Parathyroid adenoma (tissue), 2 donors: ENCODE measurements around the gene IL1RAPL2.

Experiments
- H2AFZ ChIP-seq: fragments of 300-600 bp; sonication (generic); one replicate; pipeline ENCODE4 v1.7.0; 2017; ENCODE audit warnings: antibody characterized with exemption, mild to moderate bottlenecking
- H3K27ac ChIP-seq: fragments of 300-600 bp; sonication (generic); one replicate; pipeline ENCODE4 v1.7.0; 2017
- H3K27me3 ChIP-seq: fragments of 300-600 bp; sonication (generic); one replicate; pipeline ENCODE4 v1.7.0; 2017; ENCODE audit warnings: low read length; ENCODE audit not compliant: control insufficient read depth, insufficient read depth
- H3K36me3 ChIP-seq: fragments of 300-600 bp; sonication (generic); one replicate; pipeline ENCODE4 v1.7.0; 2017; ENCODE audit warnings: low read length; ENCODE audit not compliant: control insufficient read depth, insufficient read depth
- H3K4me1 ChIP-seq: fragments of 300-600 bp; sonication (generic); one replicate; pipeline ENCODE4 v1.7.0; 2017; ENCODE audit warnings: control low read depth
- H3K4me2 ChIP-seq: fragments of 300-600 bp; sonication (generic); one replicate; pipeline ENCODE4 v1.7.0; 2017; ENCODE audit warnings: low read length
- H3K4me3 ChIP-seq: fragments of 300-600 bp; sonication (generic); one replicate; pipeline ENCODE4 v1.7.0; 2017; ENCODE audit warnings: low read depth, low read length
- H3K79me2 ChIP-seq: fragments of 300-600 bp; sonication (generic); one replicate; pipeline ENCODE4 v1.7.0; 2017; ENCODE audit warnings: control low read depth
- H3K9ac ChIP-seq: fragments of 300-600 bp; sonication (generic); one replicate; pipeline ENCODE4 v1.7.0; 2017; ENCODE audit warnings: mild to moderate bottlenecking
- H3K9me3 ChIP-seq: fragments of 300-600 bp; sonication (generic); one replicate; pipeline ENCODE4 v1.7.0; 2017; ENCODE audit warnings: low read length; ENCODE audit not compliant: control insufficient read depth
- TF ChIP-seq, protein P1 (sequence below): fragments of 300-600 bp; sonication (generic); IDR thresholded peaks from one replicate; pipeline ENCODE4 v1.7.0; 2017; ENCODE audit warnings: antibody characterized with exemption, mild to moderate bottlenecking
- donor health status: primary hyperparathyroidism.

The IL1RAPL2 gene

DNA sequence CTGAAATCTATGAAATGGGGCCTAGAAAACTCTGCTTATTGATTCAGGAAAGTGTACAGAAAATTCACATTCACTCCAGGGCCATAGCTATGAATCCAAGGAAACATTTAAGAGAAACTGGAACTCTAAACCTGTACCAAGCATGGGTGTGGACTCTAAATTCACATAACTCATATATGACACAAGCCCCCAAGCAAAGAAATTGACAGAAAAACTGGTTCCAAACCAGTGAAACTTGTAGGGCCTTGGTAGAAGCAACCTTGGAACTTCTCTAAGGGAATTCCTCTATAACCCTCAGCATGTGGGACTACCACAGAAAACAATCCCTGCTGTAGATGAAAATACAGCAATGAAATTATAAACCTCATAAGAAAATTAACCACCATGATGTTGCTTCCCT, 1149.7 kb downstream of the IL1RAPL2 start:
- Histone ChIP-seq H3K36me3 (no peaks in the 10 kb centered on the region), H3K9ac (no peak overlapping the region), H3K27ac (no peak overlapping the region), H3K79me2 (no peaks in the 10 kb centered on the region), H3K4me2 (no peak overlapping the region), H3K4me3 (no peak overlapping the region), H3K4me1 (no peaks in the 10 kb centered on the region), H3K9me3 (no peaks in the 10 kb centered on the region), H3K27me3 (no peaks in the 10 kb centered on the region), H2AFZ (no peak overlapping the region)
- TF ChIP-seq, protein P1, sequence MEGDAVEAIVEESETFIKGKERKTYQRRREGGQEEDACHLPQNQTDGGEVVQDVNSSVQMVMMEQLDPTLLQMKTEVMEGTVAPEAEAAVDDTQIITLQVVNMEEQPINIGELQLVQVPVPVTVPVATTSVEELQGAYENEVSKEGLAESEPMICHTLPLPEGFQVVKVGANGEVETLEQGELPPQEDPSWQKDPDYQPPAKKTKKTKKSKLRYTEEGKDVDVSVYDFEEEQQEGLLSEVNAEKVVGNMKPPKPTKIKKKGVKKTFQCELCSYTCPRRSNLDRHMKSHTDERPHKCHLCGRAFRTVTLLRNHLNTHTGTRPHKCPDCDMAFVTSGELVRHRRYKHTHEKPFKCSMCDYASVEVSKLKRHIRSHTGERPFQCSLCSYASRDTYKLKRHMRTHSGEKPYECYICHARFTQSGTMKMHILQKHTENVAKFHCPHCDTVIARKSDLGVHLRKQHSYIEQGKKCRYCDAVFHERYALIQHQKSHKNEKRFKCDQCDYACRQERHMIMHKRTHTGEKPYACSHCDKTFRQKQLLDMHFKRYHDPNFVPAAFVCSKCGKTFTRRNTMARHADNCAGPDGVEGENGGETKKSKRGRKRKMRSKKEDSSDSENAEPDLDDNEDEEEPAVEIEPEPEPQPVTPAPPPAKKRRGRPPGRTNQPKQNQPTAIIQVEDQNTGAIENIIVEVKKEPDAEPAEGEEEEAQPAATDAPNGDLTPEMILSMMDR, result no peak

DNA sequence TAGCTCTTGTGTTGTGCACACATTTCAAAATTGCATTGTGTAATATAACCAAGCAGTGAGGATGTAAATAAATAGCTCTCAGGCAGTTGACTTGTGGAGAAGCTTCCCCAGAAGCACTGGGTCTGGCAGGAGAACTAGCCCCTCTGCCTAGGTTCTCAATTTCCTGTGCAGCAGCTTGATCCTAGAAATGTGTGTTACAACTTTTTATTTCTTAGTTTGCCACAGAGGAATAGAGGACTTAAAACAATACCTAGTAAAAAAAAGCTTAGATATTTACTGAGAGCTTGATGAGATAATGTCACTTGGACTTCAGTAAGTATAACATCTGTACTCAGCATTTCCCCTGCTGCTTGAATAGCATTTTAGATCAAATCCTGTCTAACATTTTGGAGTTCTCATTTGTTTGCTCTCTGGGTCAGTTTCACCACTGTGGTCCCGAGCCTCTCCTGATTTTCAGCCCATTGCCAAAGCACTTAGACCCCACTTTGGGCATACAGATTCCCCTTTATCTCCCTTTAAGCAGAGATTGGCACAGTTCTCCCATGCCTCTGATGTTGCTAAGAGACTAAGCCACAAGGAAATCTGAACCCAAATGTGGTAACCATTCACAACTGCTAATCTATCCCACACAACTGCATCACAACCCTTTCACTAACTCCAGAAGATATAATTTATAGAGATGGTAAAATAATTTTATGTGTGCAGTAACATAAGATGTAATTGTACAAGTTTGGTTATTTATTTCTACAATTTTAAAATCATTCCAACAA, 1158.2 kb downstream of the IL1RAPL2 start:
- no peaks in the 10 kb centered on the region for H3K4me1 ChIP-seq
- TF ChIP-seq, protein P1, result no peak
- no peaks in the 10 kb centered on the region for H3K9me3 ChIP-seq
- H3K9ac ChIP-seq, result no peak overlapping the region
- H2AFZ ChIP-seq, result no peak overlapping the region
- H3K79me2 ChIP-seq, result no peaks in the 10 kb centered on the region
- no peaks in the 10 kb centered on the region for H3K36me3 ChIP-seq
- H3K4me2 ChIP-seq, result no peak overlapping the region
- H3K4me3 ChIP-seq, result no peak overlapping the region
- H3K27me3 ChIP-seq, result no peaks in the 10 kb centered on the region
- no peak overlapping the region for H3K27ac ChIP-seq

DNA sequence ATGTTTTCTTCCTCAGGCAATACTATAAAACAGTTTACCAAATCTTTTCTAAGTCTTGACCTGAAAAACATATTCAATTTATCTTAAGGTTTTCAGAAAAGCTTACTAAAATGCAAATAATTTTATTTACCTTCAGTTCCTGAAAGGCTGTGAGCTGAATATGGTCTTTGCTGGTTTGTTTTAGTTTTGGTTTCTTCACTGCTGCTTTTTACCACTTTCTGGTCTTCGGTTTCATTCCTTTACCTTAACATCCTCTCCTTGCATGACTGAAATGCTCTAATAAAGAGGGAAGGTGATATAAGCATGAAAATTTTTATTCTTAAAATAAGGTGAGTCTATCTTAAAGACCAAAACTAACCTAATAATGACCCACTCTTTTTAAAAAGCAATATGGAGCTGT, 1159.2 kb downstream of the IL1RAPL2 start:
- H3K9ac ChIP-seq, result no peak overlapping the region
- H3K36me3 ChIP-seq, result no peaks in the 10 kb centered on the region
- no peaks in the 10 kb centered on the region for H3K27me3 ChIP-seq
- no peaks in the 10 kb centered on the region for H3K4me1 ChIP-seq
- no peak overlapping the region for H3K4me2 ChIP-seq
- no peak overlapping the region for H3K4me3 ChIP-seq
- no peak overlapping the region for H3K27ac ChIP-seq
- no peaks in the 10 kb centered on the region for H3K79me2 ChIP-seq
- no peak overlapping the region for H2AFZ ChIP-seq
- no peaks in the 10 kb centered on the region for H3K9me3 ChIP-seq
- TF ChIP-seq, protein P1, result no peak

DNA sequence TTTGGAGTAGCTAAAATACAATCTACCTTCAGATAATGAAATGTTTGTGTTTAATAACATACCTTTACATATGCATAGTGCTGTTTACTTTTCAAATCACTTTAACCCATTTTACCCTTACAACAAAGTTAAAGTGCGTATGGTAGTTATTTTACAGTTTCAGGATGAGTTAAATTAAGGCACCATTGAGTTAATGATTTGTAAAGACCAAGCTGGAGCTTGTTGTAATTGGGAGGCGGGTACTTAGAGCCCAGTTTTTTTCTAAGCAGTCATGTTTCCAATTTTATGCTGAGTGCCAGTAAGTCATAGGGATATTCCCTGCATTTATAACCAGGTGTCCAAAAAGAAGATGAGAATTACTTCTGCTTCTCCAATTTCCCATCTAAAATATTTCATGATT, 1172.2 kb downstream of the IL1RAPL2 start:
- no peaks in the 10 kb centered on the region for H3K27me3 ChIP-seq
- H2AFZ ChIP-seq, result no peak overlapping the region
- H3K4me2 ChIP-seq, result no peak overlapping the region
- H3K9ac ChIP-seq, result no peak overlapping the region
- H3K27ac ChIP-seq, result no peak overlapping the region
- H3K9me3 ChIP-seq, result no peaks in the 10 kb centered on the region
- TF ChIP-seq, protein P1, result no peak
- no peaks in the 10 kb centered on the region for H3K79me2 ChIP-seq
- H3K36me3 ChIP-seq, result no peaks in the 10 kb centered on the region
- H3K4me1 ChIP-seq, result no peaks in the 10 kb centered on the region
- no peak overlapping the region for H3K4me3 ChIP-seq

DNA sequence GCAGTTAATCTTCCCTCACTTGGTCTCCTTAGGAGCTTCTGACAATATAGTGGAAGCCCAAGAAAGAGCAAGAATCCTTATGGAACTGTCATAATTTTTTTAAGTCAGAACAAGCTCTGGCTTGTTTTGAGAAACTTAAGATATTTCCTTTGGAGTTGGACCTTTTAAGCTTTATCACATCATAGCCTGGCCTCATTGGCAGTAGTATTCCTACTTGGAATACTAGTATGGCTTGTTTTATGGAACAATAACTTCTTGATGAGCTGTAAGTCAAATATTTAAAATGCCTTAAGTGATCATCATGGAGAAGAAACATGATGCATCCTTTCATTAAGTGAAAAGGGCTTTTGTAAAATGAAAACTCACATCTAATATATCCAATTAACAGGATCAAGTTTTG, 1178.3 kb downstream of the IL1RAPL2 start:
- TF ChIP-seq, protein P1, result no peak
- Histone ChIP-seq H3K79me2 (no peaks in the 10 kb centered on the region), H3K4me1 (no peaks in the 10 kb centered on the region), H3K27ac (no peak overlapping the region), H3K9me3 (no peaks in the 10 kb centered on the region), H2AFZ (no peak overlapping the region), H3K36me3 (no peaks in the 10 kb centered on the region), H3K27me3 (no peaks in the 10 kb centered on the region), H3K4me3 (no peak overlapping the region), H3K9ac (no peak overlapping the region), H3K4me2 (no peak overlapping the region)
